Activated T-helper 2 cell treated with anti-CD3 and anti-CD28 coated beads, Interferon-gamma antibody, Interleukin-2, Interleukin-4, amounts not matched to agents 10 μg/mL and 5 μg/mL and 100 μg/mL, durations not matched to agents 14 hours and 24 hours and 36 hours (primary cell): Measurements from ENCODE around the gene ORC3. TPM values are rescaled to one million over a fixed set of nuclear protein-coding genes. Genes with fewer than 3 reads are reported as not detected.
"Not testable (repeated sequence)": the region's sequence is repeated elsewhere in the genome, so short reads cannot be mapped to it uniquely, and the experiment has no call there.

ENCODE experiments used
- DNase-seq: peaks from one replicate; pipeline ENCODE4 v3.0.0; 2021; ENCODE audit warnings: low spot score
- H3K27ac Mint-ChIP-seq: one replicate; pipeline ENCODE4 v1.8.0; 2021; ENCODE audit warnings: mixed read lengths
- H3K27me3 Mint-ChIP-seq: one replicate; pipeline ENCODE4 v1.8.0; 2021; ENCODE audit warnings: low read depth, mixed read lengths
- H3K36me3 Mint-ChIP-seq: one replicate; pipeline ENCODE4 v1.8.0; 2021; ENCODE audit warnings: low read depth, mixed read lengths
- H3K4me1 Mint-ChIP-seq: one replicate; pipeline ENCODE4 v1.8.0; 2021; ENCODE audit warnings: low read depth, mixed read lengths
- H3K4me3 Mint-ChIP-seq: one replicate; pipeline ENCODE4 v1.8.0; 2021; ENCODE audit warnings: low read depth, mild to moderate bottlenecking, moderate library complexity, mixed read lengths
- H3K9me3 Mint-ChIP-seq: one replicate; pipeline ENCODE4 v1.8.0; 2021; ENCODE audit warnings: mixed read lengths
- intact Hi-C: fragments of 100-400 bp; cut with micrococcal nuclease; formaldehyde crosslinking; loops from one replicate; pipeline ENCODE4 v1.15.1; 2023
- total RNA-seq: library from RNA; stranded (reverse); gene quantifications from 2 replicates; pipeline ENCODE4 v1.2.3, GENCODE V29; 2022

Gene ORC3
- total RNA-seq, 1 donor from 2014 or later = 31.9 TPM

GRCh38 chr6:87692086-87692485 lies 102.2 kb downstream of the ORC3 start:
- intact Hi-C loops = no loop called here
- Mint-ChIP-seq H3K4me3 (no peak overlapping the region), H3K36me3 (peaks cover 28% of the 10 kb centered on the region), H3K9me3 (no peaks in the 10 kb centered on the region), H3K4me1 (peaks cover 21% of the 10 kb centered on the region), H3K27me3 (no peaks in the 10 kb centered on the region), H3K27ac (no peak overlapping the region)
- DNase-seq = no peak

- not testable (repeated sequence) for H3K9me3 Mint-ChIP-seq, H3K4me3 Mint-ChIP-seq, H3K27ac Mint-ChIP-seq, DNase-seq, H3K27me3 Mint-ChIP-seq
- Mint-ChIP-seq H3K4me1 (peaks cover 35% of the 10 kb centered on the region), H3K36me3 (peaks cover 42% of the 10 kb centered on the region)
- intact Hi-C loops = loop anchor here (5.0 kb wide), 1 partner anchor 40 kb away; no protein-coding TSS in a partner anchor
Observed at GRCh38 chr6:87696817-87697216, 106.9 kb downstream of the ORC3 start.

GRCh38 chr6:87697581-87698546 lies 107.9 kb downstream of the ORC3 start:
- peak overlapping the region; percentile 67 for H3K27ac Mint-ChIP-seq
- no peaks in the 10 kb centered on the region for H3K9me3 Mint-ChIP-seq
- peaks cover 36% of the 10 kb centered on the region for H3K36me3 Mint-ChIP-seq
- peak overlapping the region; percentile 98 for H3K4me3 Mint-ChIP-seq
- no peak for DNase-seq
- peaks cover 40% of the 10 kb centered on the region for H3K4me1 Mint-ChIP-seq
- no peaks in the 10 kb centered on the region for H3K27me3 Mint-ChIP-seq
- intact Hi-C loops = loop anchor here (1.0 to 5.0 kb wide), 2 partner anchors 16 to 41 kb away; no protein-coding TSS in a partner anchor

DNA sequence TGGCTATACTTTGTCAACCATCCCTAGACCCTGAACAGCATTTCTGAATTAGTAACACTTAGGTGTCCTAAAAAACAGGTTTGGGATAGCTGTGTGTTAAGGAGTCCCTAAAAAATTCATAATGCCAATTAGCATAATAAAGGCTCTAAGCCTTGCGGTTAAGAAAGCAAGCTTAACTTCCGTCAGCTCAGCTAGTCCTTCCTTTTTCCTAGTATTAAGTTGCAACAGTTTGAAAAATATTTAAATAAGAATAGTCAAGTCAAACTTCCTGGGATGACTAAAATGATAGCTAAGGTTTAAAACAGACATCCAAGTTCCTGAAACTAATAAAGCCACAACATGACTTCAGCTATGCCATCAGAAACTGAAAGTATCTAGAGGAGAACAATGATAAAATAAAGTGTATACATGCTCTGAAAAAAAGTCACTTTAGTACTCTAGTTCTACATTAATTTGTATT lies 108.6 kb downstream of the ORC3 start:
- Mint-ChIP-seq H3K27ac (peak overlapping the region; percentile 55), H3K9me3 (no peaks in the 10 kb centered on the region), H3K4me3 (peak overlapping the region; percentile 98), H3K27me3 (no peaks in the 10 kb centered on the region), H3K36me3 (peaks cover 35% of the 10 kb centered on the region), H3K4me1 (peaks cover 40% of the 10 kb centered on the region)
- no peak for DNase-seq
- intact Hi-C loops = loop anchor here (1.0 to 5.0 kb wide), 2 partner anchors 16 to 41 kb away; no protein-coding TSS in a partner anchor

GRCh38 chr6:87699576-87699975 lies 109.6 kb downstream of the ORC3 start:
- Mint-ChIP-seq H3K4me3 (peak overlapping the region; percentile 98), H3K27me3 (no peaks in the 10 kb centered on the region), H3K9me3 (no peaks in the 10 kb centered on the region), H3K4me1 (peaks cover 32% of the 10 kb centered on the region), H3K27ac (no peak overlapping the region), H3K36me3 (peaks cover 30% of the 10 kb centered on the region)
- DNase-seq = no peak
- intact Hi-C loops = loop anchor here (5.0 kb wide), 1 partner anchor 42 kb away; no protein-coding TSS in a partner anchor

GRCh38 chr6:87700397-87701343 lies 110.7 kb downstream of the ORC3 start:
- peak; percentile 18 for DNase-seq
- H3K9me3 Mint-ChIP-seq = no peaks in the 10 kb centered on the region
- H3K27ac Mint-ChIP-seq = peak overlapping the region; percentile 94
- H3K36me3 Mint-ChIP-seq = peaks cover 30% of the 10 kb centered on the region
- intact Hi-C loops = loop anchor here (5.0 kb wide), 2 partner anchors 57 to 207 kb away; no protein-coding TSS in a partner anchor
- no peaks in the 10 kb centered on the region for H3K27me3 Mint-ChIP-seq
- H3K4me3 Mint-ChIP-seq = peak overlapping the region; percentile 98
- peaks cover 38% of the 10 kb centered on the region for H3K4me1 Mint-ChIP-seq

GRCh38 chr6:87701344-87701675 lies 111.4 kb downstream of the ORC3 start:
- Mint-ChIP-seq H3K27ac (peak overlapping the region; percentile 94), H3K27me3 (no peaks in the 10 kb centered on the region), H3K9me3 (no peaks in the 10 kb centered on the region), H3K4me3 (peak overlapping the region; percentile 98), H3K36me3 (peaks cover 30% of the 10 kb centered on the region), H3K4me1 (peaks cover 34% of the 10 kb centered on the region)
- intact Hi-C loops = loop anchor here (5.0 kb wide), 2 partner anchors 56 to 206 kb away; no protein-coding TSS in a partner anchor
- no peak for DNase-seq

GRCh38 chr6:87701676-87702588 lies 112.0 kb downstream of the ORC3 start, which contains the start of gene AKIRIN2:
Gene AKIRIN2 (minus strand): TSS chr6:87702233. CDS start chr6:87701684, 549 bp downstream.
- Mint-ChIP-seq H3K27me3 (no peaks in the 10 kb centered on the region), H3K27ac (peak within 1 kb of the TSS; percentile 94), H3K9me3 (no peaks in the 10 kb centered on the region), H3K36me3 (peaks cover 30% of the 10 kb centered on the region), H3K4me3 (peak within 1 kb of the TSS; percentile 98), H3K4me1 (peaks cover 34% of the 10 kb centered on the region)
- intact Hi-C loops = loop anchor here (1.0 to 5.0 kb wide), 10 partner anchors 23 to 1261 kb away; partner anchors contain the start of genes ORC3, RNGTT, SLC35A1 and ZNF292
- peak; percentile 96 for DNase-seq

DNA sequence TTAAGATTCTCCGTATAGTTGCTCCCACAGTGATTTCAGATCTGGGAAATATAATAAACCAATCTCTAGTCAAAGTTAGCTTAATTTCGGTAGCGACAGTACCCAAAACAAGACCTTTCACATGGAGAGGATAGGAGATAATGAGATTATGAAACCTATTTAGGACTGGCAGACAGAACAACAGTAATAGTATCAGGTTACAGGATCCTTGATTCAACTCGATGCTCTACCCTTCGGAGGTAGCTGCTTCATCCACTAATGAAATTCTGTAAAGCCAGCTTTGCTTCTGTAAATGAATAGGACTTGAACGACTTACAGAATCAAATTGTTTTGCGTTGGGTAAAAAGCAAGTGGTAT lies 112.6 kb downstream of the ORC3 start:
- no peaks in the 10 kb centered on the region for H3K27me3 Mint-ChIP-seq
- peaks cover 28% of the 10 kb centered on the region for H3K36me3 Mint-ChIP-seq
- intact Hi-C loops = loop anchor here (1.0 to 5.0 kb wide), 10 partner anchors 23 to 1261 kb away; partner anchors contain the start of genes ORC3, RNGTT, SLC35A1 and ZNF292
- no peak for DNase-seq
- peak overlapping the region; percentile 94 for H3K27ac Mint-ChIP-seq
- peaks cover 33% of the 10 kb centered on the region for H3K4me1 Mint-ChIP-seq
- H3K4me3 Mint-ChIP-seq = peak overlapping the region; percentile 98
- H3K9me3 Mint-ChIP-seq = no peaks in the 10 kb centered on the region

DNA sequence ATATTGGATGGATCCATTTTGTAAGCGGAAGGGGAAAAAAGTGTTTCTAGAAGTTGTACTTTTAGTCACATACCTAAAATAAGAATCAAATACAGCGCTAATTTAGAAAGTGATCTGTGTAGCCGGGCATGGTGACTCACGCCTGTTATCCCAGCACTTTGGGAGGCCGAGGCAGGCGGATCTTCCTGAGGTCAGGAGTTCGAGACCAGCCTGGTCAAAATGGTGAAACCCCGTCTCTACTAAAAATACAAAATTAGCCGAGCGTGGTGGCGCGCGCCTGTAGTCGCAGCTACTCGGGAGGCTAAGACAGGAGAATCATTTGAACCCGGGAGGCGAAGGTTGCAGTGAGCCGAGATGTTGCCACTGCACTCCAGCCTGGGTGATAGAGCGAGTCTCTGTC lies 113.1 kb downstream of the ORC3 start:
- not testable (repeated sequence) for H3K9me3 Mint-ChIP-seq, H3K27me3 Mint-ChIP-seq, DNase-seq
- H3K27ac Mint-ChIP-seq = peak overlapping the region; percentile 94
- H3K4me1 Mint-ChIP-seq = peaks cover 29% of the 10 kb centered on the region
- peaks cover 24% of the 10 kb centered on the region for H3K36me3 Mint-ChIP-seq
- peak overlapping the region; percentile 98 for H3K4me3 Mint-ChIP-seq
- intact Hi-C loops = loop anchor here (2.0 to 5.0 kb wide), 5 partner anchors 30 to 230 kb away; partner anchors contain the start of gene SLC35A1

DNA sequence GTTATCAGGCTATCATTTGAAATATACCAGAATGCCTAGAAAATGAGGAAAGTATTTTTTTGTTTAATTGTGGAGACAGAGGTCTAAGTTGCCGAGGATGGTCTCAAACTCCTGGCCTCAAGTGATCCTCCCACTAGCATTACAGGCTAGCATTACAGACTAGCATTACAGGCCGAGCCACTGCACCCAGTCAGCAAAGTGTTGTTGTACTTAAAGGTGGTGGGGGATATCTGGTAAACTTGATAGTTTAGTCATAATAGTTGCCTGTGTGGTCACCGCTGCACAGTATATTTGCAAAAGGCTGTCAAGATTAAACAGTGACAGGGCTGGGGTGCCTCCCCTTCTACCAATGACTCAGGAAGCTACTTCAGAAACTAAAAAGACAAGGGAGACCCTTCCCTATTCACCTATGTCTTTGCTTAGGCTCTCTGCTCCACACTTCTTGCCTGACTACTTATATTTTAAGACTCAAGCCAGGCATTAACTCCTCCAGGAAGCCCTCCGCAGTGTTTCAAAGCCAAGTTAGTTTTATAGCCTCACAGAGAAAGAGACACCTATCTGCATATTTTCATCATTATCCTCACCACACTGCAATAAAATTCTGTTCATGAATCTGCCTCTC lies 115.2 kb downstream of the ORC3 start:
- H3K4me1 Mint-ChIP-seq = peaks cover 18% of the 10 kb centered on the region
- no peak overlapping the region for H3K4me3 Mint-ChIP-seq
- H3K27ac Mint-ChIP-seq = no peak overlapping the region
- peak; percentile 34 for DNase-seq
- intact Hi-C loops = no loop called here
- H3K27me3 Mint-ChIP-seq = no peaks in the 10 kb centered on the region
- no peaks in the 10 kb centered on the region for H3K9me3 Mint-ChIP-seq
- peaks cover 9% of the 10 kb centered on the region for H3K36me3 Mint-ChIP-seq
